SK-N-SH treated with all-trans-retinoic acid at 6 μM for 48 hours (cell line): ENCODE results near the gene ELMOD3.

ENCODE experiments used
- ATAC-seq: fragments of 200-7000 bp; cut with Tn5 transposase; 3 replicates; pipeline ENCODE4 v1.9.1; 2020; ENCODE audit warnings: mild to moderate bottlenecking, moderate library complexity
- ARNTL ChIP-seq: fragments of 450-650 bp; formaldehyde crosslinking; IDR thresholded peaks from 2 replicates; pipeline ENCODE4 v1.5.0; 2020; ENCODE audit warnings: low read depth, mild to moderate bottlenecking, moderate library complexity, borderline replicate concordance
- CSDC2 ChIP-seq: fragments of 250-450 bp; sonication (Bioruptor Pico); IDR thresholded peaks from 2 replicates; pipeline ENCODE4 v1.5.0; 2020; ENCODE audit warnings: mild to moderate bottlenecking, moderate library complexity
- ESRRG ChIP-seq: fragments of 250-450 bp; sonication (Bioruptor Pico); IDR thresholded peaks from 2 replicates; pipeline ENCODE4 v1.6.1; 2021; ENCODE audit warnings: mild to moderate bottlenecking
- GLIS3 ChIP-seq: fragments of 250-450 bp; sonication (Bioruptor Pico); IDR thresholded peaks from 2 replicates; pipeline ENCODE4 v1.5.0; 2020; ENCODE audit warnings: mild to moderate bottlenecking, moderate library complexity
- PPARA ChIP-seq: fragments of 250-450 bp; sonication (Bioruptor Pico); IDR thresholded peaks from 2 replicates; pipeline ENCODE4 v1.5.0; 2020; ENCODE audit warnings: mild to moderate bottlenecking, borderline replicate concordance
- SNAI2 ChIP-seq: fragments of 250-450 bp; sonication (Bioruptor Pico); IDR thresholded peaks from 2 replicates; pipeline ENCODE4 v1.5.0; 2020; ENCODE audit warnings: mild to moderate bottlenecking, moderate library complexity
- TCF4 ChIP-seq: fragments of 250-450 bp; sonication (Bioruptor Pico); IDR thresholded peaks from 2 replicates; pipeline ENCODE4 v1.8.0; 2021; ENCODE audit warnings: mild to moderate bottlenecking, moderate library complexity, borderline replicate concordance
- TOX ChIP-seq: fragments of 250-450 bp; sonication (Bioruptor Pico); IDR thresholded peaks from 2 replicates; pipeline ENCODE4 v1.8.0; 2021; ENCODE audit warnings: mild to moderate bottlenecking, moderate library complexity, borderline replicate concordance
- ZC3H10 ChIP-seq: fragments of 250-450 bp; sonication (Bioruptor Pico); IDR thresholded peaks from 2 replicates; pipeline ENCODE4 v1.5.1; 2021; ENCODE audit warnings: mild to moderate bottlenecking, moderate library complexity
- ZFP3 ChIP-seq: fragments of 250-450 bp; sonication (Bioruptor Pico); IDR thresholded peaks from 2 replicates; pipeline ENCODE4 v1.5.0; 2020; ENCODE audit warnings: mild to moderate bottlenecking, moderate library complexity
- ZNF565 ChIP-seq: fragments of 450-650 bp; formaldehyde crosslinking; conservative IDR thresholded peaks from 2 replicates; pipeline ENCODE4 v1.5.0; 2020; ENCODE audit warnings: low read depth, mild to moderate bottlenecking, moderate library complexity
- ZNF70 ChIP-seq: fragments of 450-650 bp; formaldehyde crosslinking; IDR thresholded peaks from 2 replicates; pipeline ENCODE4 v1.5.0; 2020; ENCODE audit warnings: mild to moderate bottlenecking, moderate library complexity
- ZNF8 ChIP-seq: fragments of 450-650 bp; formaldehyde crosslinking; IDR thresholded peaks from 2 replicates; pipeline ENCODE4 v1.5.0; 2020; ENCODE audit warnings: mild to moderate bottlenecking, moderate library complexity
- TF ChIP-seq, protein P1 (sequence below): fragments of 250-450 bp; sonication (Bioruptor Pico); IDR thresholded peaks from 2 replicates; pipeline ENCODE4 v1.5.0; 2020; ENCODE audit warnings: mild to moderate bottlenecking, moderate library complexity
- TF ChIP-seq, protein P2 (sequence below): fragments of 250-450 bp; sonication (Bioruptor Pico); IDR thresholded peaks from 2 replicates; pipeline ENCODE4 v1.5.1; 2020; ENCODE audit warnings: low read depth, mild to moderate bottlenecking, moderate library complexity
- TF ChIP-seq, protein P3 (sequence below): fragments of 250-450 bp; sonication (Bioruptor Pico); IDR thresholded peaks from 2 replicates; pipeline ENCODE4 v1.5.1; 2021; ENCODE audit warnings: mild to moderate bottlenecking, moderate library complexity
- TF ChIP-seq, protein P4 (sequence below): fragments of 250-450 bp; sonication (Bioruptor Pico); IDR thresholded peaks from 2 replicates; pipeline ENCODE4 v1.8.0; 2020; ENCODE audit warnings: mild to moderate bottlenecking, moderate library complexity, borderline replicate concordance
- TF ChIP-seq, protein P5 (sequence below): fragments of 250-450 bp; sonication (Bioruptor Pico); IDR thresholded peaks from 2 replicates; pipeline ENCODE4 v1.8.0; 2021; ENCODE audit warnings: low read depth, mild to moderate bottlenecking, moderate library complexity, borderline replicate concordance

Gene ELMOD3

DNA sequence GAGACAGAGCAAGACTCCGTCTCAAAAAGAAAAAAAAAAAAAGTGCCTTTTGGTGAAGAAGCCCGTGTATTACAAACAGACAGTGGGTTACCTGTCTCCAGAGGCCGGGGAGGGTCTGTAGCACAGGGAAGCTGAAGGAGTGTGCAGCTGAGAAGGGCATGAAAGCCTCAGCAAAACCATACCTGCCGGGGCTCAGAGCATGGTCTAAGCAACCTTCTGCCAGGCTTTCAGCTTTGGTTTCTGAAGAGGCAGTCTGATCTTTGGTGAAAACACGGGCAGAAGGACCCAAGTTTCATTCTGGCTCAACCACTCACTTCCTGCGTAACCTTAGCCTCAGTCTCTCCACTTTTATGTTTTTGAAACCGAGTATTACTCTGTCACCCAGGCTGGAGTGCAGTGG is 85.4 kb downstream of the ELMOD3 start:
- no peak for ATAC-seq
- TF ChIP-seq, protein P1, sequence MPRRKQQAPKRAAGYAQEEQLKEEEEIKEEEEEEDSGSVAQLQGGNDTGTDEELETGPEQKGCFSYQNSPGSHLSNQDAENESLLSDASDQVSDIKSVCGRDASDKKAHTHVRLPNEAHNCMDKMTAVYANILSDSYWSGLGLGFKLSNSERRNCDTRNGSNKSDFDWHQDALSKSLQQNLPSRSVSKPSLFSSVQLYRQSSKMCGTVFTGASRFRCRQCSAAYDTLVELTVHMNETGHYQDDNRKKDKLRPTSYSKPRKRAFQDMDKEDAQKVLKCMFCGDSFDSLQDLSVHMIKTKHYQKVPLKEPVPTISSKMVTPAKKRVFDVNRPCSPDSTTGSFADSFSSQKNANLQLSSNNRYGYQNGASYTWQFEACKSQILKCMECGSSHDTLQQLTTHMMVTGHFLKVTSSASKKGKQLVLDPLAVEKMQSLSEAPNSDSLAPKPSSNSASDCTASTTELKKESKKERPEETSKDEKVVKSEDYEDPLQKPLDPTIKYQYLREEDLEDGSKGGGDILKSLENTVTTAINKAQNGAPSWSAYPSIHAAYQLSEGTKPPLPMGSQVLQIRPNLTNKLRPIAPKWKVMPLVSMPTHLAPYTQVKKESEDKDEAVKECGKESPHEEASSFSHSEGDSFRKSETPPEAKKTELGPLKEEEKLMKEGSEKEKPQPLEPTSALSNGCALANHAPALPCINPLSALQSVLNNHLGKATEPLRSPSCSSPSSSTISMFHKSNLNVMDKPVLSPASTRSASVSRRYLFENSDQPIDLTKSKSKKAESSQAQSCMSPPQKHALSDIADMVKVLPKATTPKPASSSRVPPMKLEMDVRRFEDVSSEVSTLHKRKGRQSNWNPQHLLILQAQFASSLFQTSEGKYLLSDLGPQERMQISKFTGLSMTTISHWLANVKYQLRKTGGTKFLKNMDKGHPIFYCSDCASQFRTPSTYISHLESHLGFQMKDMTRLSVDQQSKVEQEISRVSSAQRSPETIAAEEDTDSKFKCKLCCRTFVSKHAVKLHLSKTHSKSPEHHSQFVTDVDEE (CRISPR knock-in tag), result no peak
- TF ChIP-seq GLIS3 (CRISPR knock-in tag), result no peak
- TF ChIP-seq, protein P2, sequence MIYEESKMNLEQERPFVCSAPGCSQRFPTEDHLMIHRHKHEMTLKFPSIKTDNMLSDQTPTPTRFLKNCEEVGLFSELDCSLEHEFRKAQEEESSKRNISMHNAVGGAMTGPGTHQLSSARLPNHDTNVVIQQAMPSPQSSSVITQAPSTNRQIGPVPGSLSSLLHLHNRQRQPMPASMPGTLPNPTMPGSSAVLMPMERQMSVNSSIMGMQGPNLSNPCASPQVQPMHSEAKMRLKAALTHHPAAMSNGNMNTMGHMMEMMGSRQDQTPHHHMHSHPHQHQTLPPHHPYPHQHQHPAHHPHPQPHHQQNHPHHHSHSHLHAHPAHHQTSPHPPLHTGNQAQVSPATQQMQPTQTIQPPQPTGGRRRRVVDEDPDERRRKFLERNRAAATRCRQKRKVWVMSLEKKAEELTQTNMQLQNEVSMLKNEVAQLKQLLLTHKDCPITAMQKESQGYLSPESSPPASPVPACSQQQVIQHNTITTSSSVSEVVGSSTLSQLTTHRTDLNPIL (CRISPR knock-in tag), result no peak
- TF ChIP-seq, protein P3, sequence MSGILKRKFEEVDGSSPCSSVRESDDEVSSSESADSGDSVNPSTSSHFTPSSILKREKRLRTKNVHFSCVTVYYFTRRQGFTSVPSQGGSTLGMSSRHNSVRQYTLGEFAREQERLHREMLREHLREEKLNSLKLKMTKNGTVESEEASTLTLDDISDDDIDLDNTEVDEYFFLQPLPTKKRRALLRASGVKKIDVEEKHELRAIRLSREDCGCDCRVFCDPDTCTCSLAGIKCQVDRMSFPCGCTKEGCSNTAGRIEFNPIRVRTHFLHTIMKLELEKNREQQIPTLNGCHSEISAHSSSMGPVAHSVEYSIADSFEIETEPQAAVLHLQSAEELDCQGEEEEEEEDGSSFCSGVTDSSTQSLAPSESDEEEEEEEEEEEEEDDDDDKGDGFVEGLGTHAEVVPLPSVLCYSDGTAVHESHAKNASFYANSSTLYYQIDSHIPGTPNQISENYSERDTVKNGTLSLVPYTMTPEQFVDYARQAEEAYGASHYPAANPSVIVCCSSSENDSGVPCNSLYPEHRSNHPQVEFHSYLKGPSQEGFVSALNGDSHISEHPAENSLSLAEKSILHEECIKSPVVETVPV (CRISPR knock-in tag), result no peak
- no peak for TF ChIP-seq ZNF8 (CRISPR knock-in tag)
- TF ChIP-seq ZC3H10, result no peak
- TF ChIP-seq TCF4, result no peak
- TF ChIP-seq, protein P4, sequence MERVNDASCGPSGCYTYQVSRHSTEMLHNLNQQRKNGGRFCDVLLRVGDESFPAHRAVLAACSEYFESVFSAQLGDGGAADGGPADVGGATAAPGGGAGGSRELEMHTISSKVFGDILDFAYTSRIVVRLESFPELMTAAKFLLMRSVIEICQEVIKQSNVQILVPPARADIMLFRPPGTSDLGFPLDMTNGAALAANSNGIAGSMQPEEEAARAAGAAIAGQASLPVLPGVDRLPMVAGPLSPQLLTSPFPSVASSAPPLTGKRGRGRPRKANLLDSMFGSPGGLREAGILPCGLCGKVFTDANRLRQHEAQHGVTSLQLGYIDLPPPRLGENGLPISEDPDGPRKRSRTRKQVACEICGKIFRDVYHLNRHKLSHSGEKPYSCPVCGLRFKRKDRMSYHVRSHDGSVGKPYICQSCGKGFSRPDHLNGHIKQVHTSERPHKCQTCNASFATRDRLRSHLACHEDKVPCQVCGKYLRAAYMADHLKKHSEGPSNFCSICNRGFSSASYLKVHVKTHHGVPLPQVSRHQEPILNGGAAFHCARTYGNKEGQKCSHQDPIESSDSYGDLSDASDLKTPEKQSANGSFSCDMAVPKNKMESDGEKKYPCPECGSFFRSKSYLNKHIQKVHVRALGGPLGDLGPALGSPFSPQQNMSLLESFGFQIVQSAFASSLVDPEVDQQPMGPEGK (CRISPR knock-in tag), result no peak
- TF ChIP-seq TOX (CRISPR knock-in tag), result no peak
- no peak for TF ChIP-seq SNAI2 (CRISPR knock-in tag)
- TF ChIP-seq ZNF565 (CRISPR knock-in tag), result no peak

DNA sequence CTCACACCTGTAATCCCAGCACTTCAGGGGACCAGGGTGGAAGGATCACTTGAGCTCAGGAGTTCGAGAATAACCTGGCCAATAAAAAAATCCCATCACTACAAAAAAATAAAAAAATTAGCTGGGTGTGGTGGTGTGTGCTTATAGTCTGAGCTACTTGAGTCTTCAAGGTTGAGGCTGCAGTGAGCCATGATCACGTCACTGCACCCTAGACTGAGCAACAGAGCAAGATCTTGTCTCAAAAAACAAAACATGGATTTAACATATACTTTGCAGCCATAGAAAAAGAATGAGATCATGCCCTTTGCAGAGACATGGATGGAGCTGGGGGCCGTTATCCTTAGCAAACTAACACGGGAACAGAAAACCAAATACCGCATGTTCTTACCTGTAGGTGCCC is 86.2 kb downstream of the ELMOD3 start:
- ATAC-seq, result no peak
- TF ChIP-seq ZNF70 (no peak), SNAI2 (CRISPR knock-in tag) (no peak), ZNF8 (CRISPR knock-in tag) (no peak), ZFP3 (CRISPR knock-in tag) (no peak), ESRRG (no peak), TOX (CRISPR knock-in tag) (no peak), ARNTL (CRISPR knock-in tag) (no peak), TCF4 (no peak), PPARA (CRISPR knock-in tag) (no peak), GLIS3 (CRISPR knock-in tag) (no peak), CSDC2 (CRISPR knock-in tag) (no peak)
- TF ChIP-seq, protein P3 (CRISPR knock-in tag), result no peak
- TF ChIP-seq, protein P5, sequence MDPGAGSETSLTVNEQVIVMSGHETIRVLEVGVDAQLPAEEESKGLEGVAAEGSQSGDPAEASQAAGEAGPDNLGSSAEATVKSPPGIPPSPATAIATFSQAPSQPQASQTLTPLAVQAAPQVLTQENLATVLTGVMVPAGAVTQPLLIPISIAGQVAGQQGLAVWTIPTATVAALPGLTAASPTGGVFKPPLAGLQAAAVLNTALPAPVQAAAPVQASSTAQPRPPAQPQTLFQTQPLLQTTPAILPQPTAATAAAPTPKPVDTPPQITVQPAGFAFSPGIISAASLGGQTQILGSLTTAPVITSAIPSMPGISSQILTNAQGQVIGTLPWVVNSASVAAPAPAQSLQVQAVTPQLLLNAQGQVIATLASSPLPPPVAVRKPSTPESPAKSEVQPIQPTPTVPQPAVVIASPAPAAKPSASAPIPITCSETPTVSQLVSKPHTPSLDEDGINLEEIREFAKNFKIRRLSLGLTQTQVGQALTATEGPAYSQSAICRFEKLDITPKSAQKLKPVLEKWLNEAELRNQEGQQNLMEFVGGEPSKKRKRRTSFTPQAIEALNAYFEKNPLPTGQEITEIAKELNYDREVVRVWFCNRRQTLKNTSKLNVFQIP (CRISPR knock-in tag), result no peak
- TF ChIP-seq, protein P4 (CRISPR knock-in tag), result no peak
- TF ChIP-seq, all 23 proteins: peak for 0
